ENCODE data around the gene PLCH1. TPM values are rescaled to one million over a fixed set of nuclear protein-coding genes. Genes with fewer than 3 reads are reported as not detected.
A peak's percentile ranks its signal among the peaks of the same experiment; 100 is the strongest.

PLCH1 gene
- total and polyA plus RNA-seq, 9 of the 15 experiments (the other 6 are each of a cell fraction or from before 2014, with no cell fraction given): 0.17 to 0.62 (median 0.40) TPM

- TF ChIP-seq ZNF274 (IDR thresholded peaks at IDR 0.05; ENCODE audit: borderline replicate concordance, low read depth, low read length): no peak
- TF ChIP-seq ZNF140 (CRISPR knock-in tag; IDR thresholded peaks at IDR 0.05): no peak
- TF ChIP-seq RFX7 (CRISPR knock-in tag; IDR thresholded peaks at IDR 0.05): 0 out of 2 replicates have a peak, but pooled peaks have one; percentile 13
- TF ChIP-seq MNT (conservative IDR thresholded peaks at IDR 0.05): peak; percentile 71 to 77
- TF ChIP-seq MXD1 (CRISPR knock-in tag; IDR thresholded peaks at IDR 0.05; ENCODE audit: borderline replicate concordance, poor library complexity, severe bottlenecking): no peak
- TF ChIP-seq NFYB (IDR thresholded peaks at IDR 0.05; ENCODE audit: extremely low read depth, insufficient read length): no peak
- no peak for TF ChIP-seq U2AF1 (optimal IDR thresholded peaks at IDR 0.05; ENCODE audit: low read depth, low read length)
- TF ChIP-seq DACH1 (IDR thresholded peaks at IDR 0.05; ENCODE audit: partially characterized antibody): no peak
- no peak for TF ChIP-seq ZNF778 (CRISPR knock-in tag; IDR thresholded peaks at IDR 0.05)
- no peak for TF ChIP-seq NR2F6 (CRISPR knock-in tag; IDR thresholded peaks at IDR 0.05)
- TF ChIP-seq ARID1B (IDR thresholded peaks at IDR 0.05): peak; percentile 95
- TF ChIP-seq ZNF277 (CRISPR knock-in tag; IDR thresholded peaks at IDR 0.05; ENCODE audit: borderline replicate concordance): no peak
- TF ChIP-seq CTCF (IDR thresholded peaks at IDR 0.05 in 2 of 3, conservative IDR thresholded peaks at IDR 0.05 in 1 of 3; ENCODE audit: insufficient read depth in 2 of 3, low read depth in 1 of 3, low read length in 3 of 3): no peak
- peak; percentile 37 to 75; a peak in 3 of 4 replicates for TF ChIP-seq ARNT (IDR thresholded peaks at IDR 0.05)
- TF ChIP-seq MECOM (CRISPR knock-in tag; IDR thresholded peaks at IDR 0.05): peak; percentile 59; the same call in 1 of the 2 replicates
- no peak for TF ChIP-seq SRSF9 (IDR thresholded peaks at IDR 0.05; ENCODE audit: borderline replicate concordance, low read depth, low read length)
- no peak for TF ChIP-seq NCOA6 (IDR thresholded peaks at IDR 0.05)
- TF ChIP-seq L3MBTL2 (IDR thresholded peaks at IDR 0.05): peak; percentile 89
- peak in 1 of 2 experiments; percentile 64; a peak in 1 of 4 replicates for TF ChIP-seq TEAD1 (CRISPR knock-in tag; IDR thresholded peaks at IDR 0.05)
- TF ChIP-seq ATF4 (CRISPR knock-in tag; IDR thresholded peaks at IDR 0.05): peak; percentile 60; the same call in 1 of the 2 replicates
- TF ChIP-seq ZNF133 (CRISPR knock-in tag; IDR thresholded peaks at IDR 0.05): no peak
- TF ChIP-seq FOXP1 (CRISPR knock-in tag; IDR thresholded peaks at IDR 0.05): 0 out of 2 replicates have a peak, but pooled peaks have one; percentile 45
Observed at GRCh38 chr3:155334914-155335723, 409.8 kb downstream of the PLCH1 start (continued).

Measured in K562 (cell line).